NOMO-1 treated with DMSO at 0.1 percent for 48 hours (cell line): ENCODE data around the gene GPC6.
A peak's percentile ranks its signal among the peaks of the same experiment; 100 is the strongest.

Source experiments
- DNase-seq: peaks from one replicate; lab custom pipeline; 2025; ENCODE audit not compliant: unreplicated experiment; lab: John Stamatoyannopoulos, UW

Gene GPC6

GRCh38 chr13:93558637-93559036 lies 332.0 kb downstream of the GPC6 start:
- no peak for DNase-seq

- DNase-seq = no peak
Observed at GRCh38 chr13:93559718-93560117, 333.1 kb downstream of the GPC6 start.

- DNase-seq = no peak
Observed at GRCh38 chr13:93561576-93562225, 335.1 kb downstream of the GPC6 start.

- no peak for DNase-seq
Observed at GRCh38 chr13:93562676-93563075, 336.1 kb downstream of the GPC6 start.

- DNase-seq = peak; percentile 2
Observed at GRCh38 chr13:93577105-93577504, 350.5 kb downstream of the GPC6 start.

GRCh38 chr13:93589788-93590187 lies 363.2 kb downstream of the GPC6 start:
- DNase-seq = no peak

GRCh38 chr13:93603043-93603442 lies 376.4 kb downstream of the GPC6 start:
- no peak for DNase-seq

GRCh38 chr13:93614776-93615175 lies 388.2 kb downstream of the GPC6 start:
- DNase-seq = no peak

GRCh38 chr13:93620181-93620765 lies 393.7 kb downstream of the GPC6 start:
- DNase-seq = no peak

GRCh38 chr13:93621051-93621450 lies 394.4 kb downstream of the GPC6 start:
- DNase-seq = no peak

GRCh38 chr13:93621966-93622365 lies 395.4 kb downstream of the GPC6 start:
- no peak for DNase-seq

GRCh38 chr13:93624311-93624777 lies 397.7 kb downstream of the GPC6 start:
- DNase-seq = no peak

- no peak for DNase-seq
Observed at GRCh38 chr13:93625536-93625935, 398.9 kb downstream of the GPC6 start.

- no peak for DNase-seq
Observed at GRCh38 chr13:93628136-93628797, 401.7 kb downstream of the GPC6 start.

GRCh38 chr13:93635616-93636032 lies 409.0 kb downstream of the GPC6 start:
- DNase-seq = no peak

GRCh38 chr13:93637852-93638251 lies 411.2 kb downstream of the GPC6 start:
- no peak for DNase-seq

- DNase-seq = no peak
Observed at GRCh38 chr13:93640452-93640851, 413.8 kb downstream of the GPC6 start.

GRCh38 chr13:93646245-93646644 lies 419.6 kb downstream of the GPC6 start:
- no peak for DNase-seq

GRCh38 chr13:93649496-93649895 lies 422.9 kb downstream of the GPC6 start:
- no peak for DNase-seq

GRCh38 chr13:93653776-93654175 lies 427.2 kb downstream of the GPC6 start:
- no peak for DNase-seq

GRCh38 chr13:93655154-93655553 lies 428.5 kb downstream of the GPC6 start:
- no peak for DNase-seq

GRCh38 chr13:93660391-93661063 lies 433.9 kb downstream of the GPC6 start:
- no peak for DNase-seq
